Measurements from ENCODE around the gene LRFN5.

The LRFN5 gene

DNA sequence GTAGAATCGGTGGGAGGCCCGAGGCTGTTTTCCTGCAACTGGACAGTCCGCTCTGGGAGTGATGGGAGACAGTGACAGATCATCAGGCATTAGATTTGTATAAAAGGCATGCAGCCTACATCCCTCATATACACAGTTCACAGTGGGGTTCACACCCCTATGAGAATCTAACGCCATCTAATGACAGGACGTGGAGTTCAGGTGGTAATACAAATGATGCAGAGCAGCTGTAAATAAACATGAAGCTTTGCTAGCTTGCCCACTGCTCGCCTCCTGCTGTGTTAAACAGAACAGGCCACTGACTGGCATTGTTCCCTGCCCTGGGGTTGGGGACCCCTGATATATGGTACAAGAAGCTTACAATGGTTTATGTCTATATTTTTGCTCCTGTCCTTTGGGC is 179.0 kb downstream of the LRFN5 start:
- FAIRE-seq, result no peak

- FAIRE-seq, result no peak
These were observed 193.1 kb downstream of the LRFN5 start for GRCh38 chr14:41799817-41800216.

GRCh38 chr14:41805633-41806032 is 199.0 kb downstream of the LRFN5 start:
- no peak for FAIRE-seq

- FAIRE-seq, result no peak
These were observed 199.8 kb downstream of the LRFN5 start for GRCh38 chr14:41806366-41806975.

DNA sequence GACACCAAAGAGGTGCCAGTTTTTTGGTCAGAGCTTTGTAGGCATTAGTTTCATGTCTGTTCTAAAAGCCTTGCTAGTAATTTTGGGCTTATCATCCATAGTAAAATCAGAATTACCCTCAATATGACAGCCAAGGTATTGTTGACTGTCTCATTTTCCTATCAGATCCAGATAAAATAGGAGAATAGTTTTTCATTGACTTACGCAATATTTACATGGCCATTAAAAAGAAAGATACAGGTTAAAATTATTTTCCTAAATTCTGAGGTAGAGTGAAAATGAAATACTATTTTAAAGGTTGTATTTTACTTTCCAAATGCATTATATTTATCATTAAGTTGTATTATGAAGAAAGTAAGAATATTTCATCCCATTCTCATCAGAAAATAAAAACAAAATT is 203.7 kb downstream of the LRFN5 start:
- no peak for FAIRE-seq

GRCh38 chr14:41817626-41818025 is 210.9 kb downstream of the LRFN5 start:
- FAIRE-seq, result no peak

DNA sequence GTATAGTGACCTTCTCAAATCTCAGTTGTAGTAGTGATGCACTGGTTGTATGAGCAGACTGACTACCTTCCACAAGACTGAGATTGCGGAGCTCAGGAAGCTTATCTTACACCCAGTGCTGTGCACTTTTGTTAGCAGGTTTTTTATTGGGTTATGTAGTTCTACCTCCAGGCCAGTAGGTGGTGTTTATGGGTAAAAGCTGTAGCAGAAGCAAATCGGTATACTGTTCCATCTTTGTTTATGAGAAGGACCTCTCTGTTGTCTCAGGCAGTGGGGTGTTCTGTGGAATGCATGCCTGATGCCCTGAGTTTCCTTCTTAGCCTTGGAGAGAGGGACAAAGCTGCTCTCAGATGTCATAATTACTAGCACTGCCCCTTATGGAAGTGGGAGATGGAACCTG is 217.8 kb downstream of the LRFN5 start:
- no peak for FAIRE-seq

DNA sequence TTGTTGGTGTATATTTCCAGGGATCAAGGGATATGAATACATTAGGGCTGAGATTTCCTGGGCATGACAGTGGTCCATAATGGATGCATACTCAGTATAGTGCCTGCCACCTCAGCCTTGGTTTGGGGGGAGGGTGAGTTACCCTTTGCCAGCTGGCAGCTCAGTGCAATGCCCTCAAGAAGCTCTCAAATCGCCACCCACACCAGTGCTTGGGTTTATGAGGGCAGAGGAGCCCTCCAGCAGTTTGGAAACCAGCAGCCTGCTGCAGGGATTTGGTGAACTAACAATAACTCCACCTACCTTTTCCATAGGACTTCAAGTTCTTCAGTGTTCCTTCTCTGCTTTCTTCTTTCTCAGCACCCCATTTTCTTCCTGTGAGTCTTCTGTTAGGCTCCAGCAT is 218.9 kb downstream of the LRFN5 start:
- FAIRE-seq, result no peak

DNA sequence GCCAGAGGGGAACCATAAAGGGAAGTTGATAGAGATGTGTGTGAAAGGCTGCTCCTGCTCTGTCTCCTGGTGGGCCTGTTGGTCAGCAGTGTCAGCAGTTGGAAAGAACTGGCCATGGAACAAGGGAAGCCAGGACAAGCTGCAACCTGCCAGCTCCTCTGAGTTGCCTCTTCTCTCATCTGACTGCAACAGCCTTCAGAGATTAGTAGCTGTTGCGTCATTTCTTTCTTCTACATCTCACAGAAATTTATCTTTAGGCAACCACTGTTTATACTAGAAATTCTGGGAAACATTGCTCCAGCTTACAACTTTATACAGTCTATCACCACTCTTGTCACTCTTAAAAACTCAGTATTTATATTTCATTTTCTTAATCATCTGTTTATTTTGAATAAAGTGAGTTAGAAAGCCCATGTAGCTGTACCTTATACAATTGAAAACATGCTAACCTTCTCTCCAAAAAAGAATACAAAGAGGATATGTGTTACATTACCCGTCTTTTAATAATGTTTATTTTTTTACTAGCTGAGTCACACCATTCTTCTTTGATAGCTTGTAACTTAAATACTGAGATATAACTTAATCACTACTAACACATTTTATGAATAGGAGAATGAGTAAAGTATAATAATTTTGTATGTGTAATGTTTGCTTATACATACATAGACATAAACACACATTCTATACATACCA is 224.2 kb downstream of the LRFN5 start:
- FAIRE-seq, result no peak

- FAIRE-seq, result no peak
These were observed 233.0 kb downstream of the LRFN5 start for GRCh38 chr14:41839661-41840060.

GRCh38 chr14:41859336-41859735 is 252.7 kb downstream of the LRFN5 start:
- no peak for FAIRE-seq

DNA sequence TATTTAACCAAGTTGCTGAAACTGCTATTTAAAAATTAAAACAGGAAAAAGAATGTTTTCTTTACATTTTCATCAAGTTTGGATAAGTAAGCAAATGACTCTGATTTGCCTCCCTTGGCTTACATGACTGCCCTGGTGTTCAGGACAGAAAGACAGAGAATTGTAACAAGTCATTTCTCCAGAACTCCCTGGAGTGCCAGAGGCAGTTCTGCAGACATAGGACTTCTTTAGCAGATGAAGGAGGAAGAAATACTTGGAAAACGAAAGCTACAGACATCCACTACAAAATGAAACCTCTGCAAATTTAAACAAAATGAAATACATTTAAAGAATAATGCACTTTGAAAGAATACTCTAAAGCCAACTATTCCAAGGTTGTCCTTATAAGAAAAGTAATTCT is 253.9 kb downstream of the LRFN5 start:
- no peak for FAIRE-seq

DNA sequence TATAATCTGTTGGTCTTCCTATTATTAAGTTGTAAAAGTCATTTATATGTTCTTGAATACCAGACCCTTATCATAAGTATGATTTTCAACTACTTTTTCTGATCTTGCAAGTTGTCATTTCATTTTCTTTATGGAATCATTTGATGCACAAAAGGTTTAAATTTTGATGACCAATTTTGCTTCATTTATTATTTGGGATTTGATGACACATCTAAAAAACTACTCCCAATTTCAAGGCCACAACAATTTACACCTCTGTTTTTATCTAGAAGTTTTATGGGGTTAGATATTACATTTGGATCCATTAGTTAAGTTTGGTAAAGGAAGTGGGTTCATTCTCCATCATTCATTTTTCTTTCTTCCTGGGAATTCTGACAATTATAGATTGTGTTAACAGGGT is 259.2 kb downstream of the LRFN5 start:
- no peak for FAIRE-seq

GRCh38 chr14:41868396-41868795 is 261.7 kb downstream of the LRFN5 start:
- no peak for FAIRE-seq

DNA sequence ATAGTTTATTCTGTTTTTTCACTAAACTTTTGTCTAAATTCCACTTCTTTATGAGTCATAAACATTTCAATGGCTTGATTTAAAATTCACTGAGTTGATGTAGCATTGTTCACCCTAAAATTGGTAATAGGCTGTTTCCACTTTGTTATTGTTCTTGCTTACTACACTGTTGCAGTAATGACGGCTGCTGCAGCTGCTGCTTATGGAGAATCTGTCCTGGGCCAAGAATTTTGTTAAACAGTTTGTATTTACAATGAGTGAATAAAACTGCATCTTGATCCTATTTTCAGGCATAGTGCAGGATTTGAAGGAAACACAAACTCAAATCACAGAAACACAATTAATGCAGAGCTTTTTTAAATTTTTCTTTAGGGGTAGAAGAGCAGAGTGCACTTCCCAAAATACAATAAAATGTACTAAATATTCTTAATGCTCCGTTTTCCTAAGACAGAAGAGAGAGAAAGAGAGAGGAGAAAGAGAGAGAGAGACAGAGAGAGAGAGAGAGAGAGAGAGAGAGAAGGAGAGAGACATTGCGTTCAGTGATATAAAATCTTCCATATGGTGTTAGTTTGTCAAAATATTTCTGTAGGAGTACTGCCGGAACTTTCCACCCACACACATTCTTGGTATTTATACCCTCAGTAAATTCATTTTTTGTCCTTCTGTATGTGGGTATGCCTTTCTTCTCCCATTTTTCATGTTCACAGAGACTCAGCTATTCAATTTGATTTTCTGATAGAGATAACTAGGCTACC is 266.4 kb downstream of the LRFN5 start:
- no peak for FAIRE-seq

DNA sequence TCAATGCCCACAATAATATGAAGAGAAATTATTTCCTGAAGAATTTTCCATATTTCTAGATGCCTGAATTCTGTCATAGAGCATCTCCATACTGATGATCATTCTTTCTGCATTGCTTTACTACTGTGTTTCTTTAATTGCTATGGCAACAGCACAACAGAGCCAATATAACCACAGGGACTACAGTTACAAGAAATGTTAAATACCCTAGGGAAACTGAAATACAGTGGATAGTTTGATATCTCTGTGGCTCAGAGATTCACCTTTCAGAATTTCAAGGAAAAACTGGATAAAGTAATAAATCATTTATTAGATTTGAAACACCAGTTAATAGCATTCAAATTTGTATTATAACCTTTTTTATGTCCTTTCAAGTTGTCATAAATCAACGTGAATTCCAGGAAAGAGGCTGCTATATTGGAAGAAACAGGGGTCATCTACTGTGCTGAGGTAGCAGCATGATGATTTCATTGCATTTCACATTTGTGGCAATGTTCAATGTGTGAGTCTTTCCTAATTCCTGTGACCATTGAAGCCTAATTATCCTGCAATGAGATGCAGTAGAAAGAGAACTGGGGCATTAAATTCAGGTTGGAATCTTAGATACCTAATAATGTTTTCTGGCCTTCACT is 267.1 kb downstream of the LRFN5 start:
- no peak for FAIRE-seq

DNA sequence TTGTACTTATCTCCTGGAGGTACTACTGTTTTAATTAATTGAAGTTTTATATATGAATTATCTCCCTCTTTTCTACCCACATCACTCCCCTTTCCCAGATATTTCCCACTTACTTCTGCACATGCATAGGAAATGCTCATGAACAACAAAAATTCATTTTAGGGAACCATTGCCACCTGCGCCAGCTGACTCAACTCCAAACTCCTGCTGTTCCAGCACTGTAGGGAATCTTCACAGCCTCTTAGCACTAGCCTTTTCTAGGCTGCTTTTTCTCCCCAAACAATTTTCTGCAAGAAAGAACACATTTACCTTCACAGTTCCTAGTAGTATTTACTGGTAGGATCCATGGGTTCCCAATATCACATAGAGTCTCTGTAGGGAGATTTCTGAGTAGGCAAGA is 268.4 kb downstream of the LRFN5 start:
- FAIRE-seq, result no peak

DNA sequence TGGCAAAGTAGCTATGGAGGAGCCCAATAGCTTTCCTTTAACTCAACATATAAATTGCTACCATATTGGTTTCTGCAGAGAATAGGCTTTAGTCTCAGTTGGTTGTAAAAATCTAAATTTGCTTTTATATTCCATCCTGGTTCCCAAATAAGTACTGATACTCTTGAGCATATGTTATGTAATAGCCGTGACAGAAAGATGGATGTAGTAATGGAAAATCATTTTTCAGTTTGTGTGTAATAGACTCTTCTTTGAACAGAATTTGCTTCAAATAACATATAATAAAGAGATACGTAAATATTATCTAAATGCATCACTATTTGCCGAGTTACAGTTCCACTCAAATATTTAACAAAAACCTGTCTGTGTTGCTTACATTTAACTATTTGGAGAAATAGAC is 271.6 kb downstream of the LRFN5 start:
- FAIRE-seq, result no peak

DNA sequence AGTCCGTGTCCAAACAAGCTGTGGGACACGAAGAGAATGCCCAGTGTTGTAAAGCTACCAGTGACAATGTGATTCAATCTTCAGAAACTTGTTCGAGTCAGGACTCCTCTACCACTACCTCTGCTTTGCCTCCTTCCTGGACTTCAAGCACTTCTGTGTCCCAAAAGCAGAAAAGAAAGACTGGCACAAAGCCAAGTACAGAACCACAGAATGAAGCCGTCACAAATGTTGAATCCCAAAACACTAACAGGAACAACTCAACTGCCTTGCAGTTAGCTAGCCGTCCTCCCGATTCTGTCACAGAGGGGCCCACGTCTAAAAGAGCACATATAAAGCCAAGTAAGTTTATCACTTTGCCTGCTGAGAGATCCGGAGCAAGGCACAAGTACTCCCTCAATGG is 284.9 kb downstream of the LRFN5 start:
- no peak for FAIRE-seq

GRCh38 chr14:41899416-41899815 is 292.7 kb downstream of the LRFN5 start:
- FAIRE-seq, result no peak

DNA sequence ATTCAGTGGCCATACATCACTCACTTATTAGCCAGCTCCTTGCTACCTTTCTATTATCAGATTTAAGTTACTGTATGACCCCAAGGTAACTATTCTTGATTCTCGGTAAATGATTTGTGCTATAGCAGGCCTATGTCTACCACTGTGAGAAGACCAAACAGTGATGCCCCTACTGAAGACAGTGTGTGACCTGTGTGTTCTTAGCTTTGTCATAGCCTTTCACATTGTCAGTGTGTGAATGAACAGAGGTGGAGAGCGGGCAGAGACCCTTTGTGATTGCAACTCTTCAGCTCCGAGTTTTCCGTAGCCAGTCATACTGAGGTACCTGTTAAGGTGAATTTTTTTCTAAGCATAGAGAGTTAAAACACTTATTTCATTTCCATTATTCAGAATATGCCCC is 294.0 kb downstream of the LRFN5 start:
- FAIRE-seq, result no peak

GRCh38 chr14:41901089-41901488 is 294.4 kb downstream of the LRFN5 start:
- no peak for FAIRE-seq

DNA sequence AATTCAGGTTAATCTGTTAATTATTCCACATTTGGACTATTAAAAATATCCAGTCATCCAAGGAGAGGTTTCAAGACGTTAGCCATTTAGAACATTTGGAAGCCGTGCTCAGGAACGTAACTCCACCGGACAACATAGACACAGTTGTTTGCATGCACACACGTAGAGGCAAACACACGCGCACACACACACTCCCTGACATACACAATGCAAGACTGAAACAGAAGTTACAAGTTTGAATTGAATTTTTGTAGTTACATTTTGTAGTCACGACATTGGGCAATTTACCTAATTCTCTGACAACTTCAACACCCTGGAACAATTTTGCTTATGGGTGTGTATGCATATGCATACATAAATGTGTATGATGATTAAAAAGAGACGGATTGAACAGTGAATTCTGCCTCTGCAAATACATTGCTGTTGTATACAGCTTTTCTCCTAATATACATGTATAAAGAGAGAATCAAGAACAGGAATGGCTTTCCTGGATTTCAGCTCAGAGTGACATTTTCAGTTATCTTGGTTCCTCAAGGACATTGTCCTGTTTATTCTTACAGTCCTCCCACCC is 298.8 kb downstream of the LRFN5 start:
- no peak for FAIRE-seq

Data from A204.1 (cell line).